MCF 10A (cell line): ENCODE results near the gene AARS2. TPM values are rescaled to one million over a fixed set of nuclear protein-coding genes. Genes with fewer than 3 reads are reported as not detected.
A peak's percentile ranks its signal among the peaks of the same experiment; 100 is the strongest.

Source experiments
- BruUV-seq: library from RNA; stranded (reverse); fragments of 400-500 nt; replicated peaks from 2 replicates; lab custom pipeline; 2021; lab: Mats Ljungman, UMichigan
- CTCF ChIA-PET: fragments of 300-600 bp; sonication (Branson Sonifier 250); formaldehyde crosslinking; extraction: SDS; loops from one replicate; lab custom pipeline; 2021; ENCODE audit warnings: antibody characterized with exemption, inconsistent platforms; lab: Yijun Ruan, JAX
- POLR2A ChIA-PET: fragments of 300-600, 350-650 bp; sonication (Branson Sonifier 250); formaldehyde crosslinking; extraction: SDS; loops from one replicate; lab custom pipeline; 2020; ENCODE audit warnings: antibody characterized with exemption, inconsistent platforms; lab: Yijun Ruan, JAX
- DNase-seq: peaks from one replicate; pipeline ENCODE4 v3.0.0-alpha.2; 2018; ENCODE audit not compliant: unreplicated experiment
- H3K27ac Mint-ChIP-seq: one replicate; pipeline ENCODE4 v1.8.0; 2022; ENCODE audit warnings: mild to moderate bottlenecking, low read depth, mixed read lengths; ENCODE audit not compliant: unreplicated experiment
- H3K27me3 Mint-ChIP-seq: one replicate; pipeline ENCODE4 v1.8.0; 2022; ENCODE audit warnings: mixed read lengths; ENCODE audit not compliant: insufficient read depth, unreplicated experiment
- H3K36me3 Mint-ChIP-seq: one replicate; pipeline ENCODE4 v1.8.0; 2022; ENCODE audit warnings: mild to moderate bottlenecking, moderate library complexity, mixed read lengths; ENCODE audit not compliant: insufficient read depth, unreplicated experiment
- H3K4me1 Mint-ChIP-seq: one replicate; pipeline ENCODE4 v1.8.0; 2022; ENCODE audit warnings: mixed read lengths; ENCODE audit not compliant: insufficient read depth, unreplicated experiment
- H3K4me3 Mint-ChIP-seq: one replicate; pipeline ENCODE4 v1.8.0; 2022; ENCODE audit warnings: mild to moderate bottlenecking, moderate library complexity, mixed read lengths; ENCODE audit not compliant: unreplicated experiment
- H3K9me3 Mint-ChIP-seq: one replicate; pipeline ENCODE4 v1.8.0; 2022; ENCODE audit warnings: mixed read lengths; ENCODE audit not compliant: unreplicated experiment
- intact Hi-C: fragments of 100-400 bp; cut with micrococcal nuclease; formaldehyde crosslinking; loops from 2 replicates; pipeline ENCODE4 v1.14.1; 2022
- total RNA-seq: library from RNA; stranded (reverse); gene quantifications from 2 replicates; pipeline ENCODE4 v1.2.3, GENCODE V29; 2022
- TF ChIP-seq, protein P1 (sequence below): fragments of 200-600 bp; IDR thresholded peaks from one replicate; pipeline ENCODE4 v1.8.0; 2022; ENCODE audit warnings: antibody characterized with exemption, mild to moderate bottlenecking; ENCODE audit not compliant: unreplicated experiment

AARS2 gene
- total RNA-seq, 1 experiment from 2014 or later: 15.5 TPM

DNA sequence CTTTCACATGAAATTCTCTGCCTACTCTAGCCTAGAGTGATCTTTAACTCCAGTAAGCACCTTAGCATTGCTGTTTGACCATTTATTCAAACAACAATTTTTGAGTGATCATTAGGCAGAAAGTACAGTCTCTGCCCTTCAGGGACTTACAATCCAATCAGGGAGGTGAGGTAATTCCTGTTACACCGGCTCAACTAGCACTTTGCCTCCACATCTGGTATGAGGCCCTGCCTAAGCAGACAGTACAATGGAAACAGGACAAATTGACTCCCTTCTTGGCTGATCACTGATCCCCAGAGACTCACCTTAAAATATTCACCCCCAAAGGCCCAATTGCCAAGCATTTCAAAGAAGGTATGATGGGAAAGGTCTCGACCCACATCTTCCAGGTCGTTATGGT lies 1.4 kb downstream of the AARS2 start:
- no peak for DNase-seq
- peak overlapping the region; percentile 94 for H3K27ac Mint-ChIP-seq
- H3K4me3 Mint-ChIP-seq: peak overlapping the region; percentile 98
- peaks cover 11% of the 10 kb centered on the region for H3K27me3 Mint-ChIP-seq
- H3K36me3 Mint-ChIP-seq: peaks cover 37% of the 10 kb centered on the region
- CTCF ChIA-PET: interaction anchor here (1.3 to 3.7 kb wide), 9 partner anchors 8 to 77 kb away, joined by 3 to 19 read pairs (median 4); no protein-coding TSS in a partner anchor
- intact Hi-C loops: loop anchor here (2.0 kb wide), 1 partner anchor 47 kb away; the partner anchor contains the start of gene NFKBIE
- peaks cover 25% of the 10 kb centered on the region for H3K4me1 Mint-ChIP-seq
- H3K9me3 Mint-ChIP-seq: no peaks in the 10 kb centered on the region
- TF ChIP-seq, protein P1, sequence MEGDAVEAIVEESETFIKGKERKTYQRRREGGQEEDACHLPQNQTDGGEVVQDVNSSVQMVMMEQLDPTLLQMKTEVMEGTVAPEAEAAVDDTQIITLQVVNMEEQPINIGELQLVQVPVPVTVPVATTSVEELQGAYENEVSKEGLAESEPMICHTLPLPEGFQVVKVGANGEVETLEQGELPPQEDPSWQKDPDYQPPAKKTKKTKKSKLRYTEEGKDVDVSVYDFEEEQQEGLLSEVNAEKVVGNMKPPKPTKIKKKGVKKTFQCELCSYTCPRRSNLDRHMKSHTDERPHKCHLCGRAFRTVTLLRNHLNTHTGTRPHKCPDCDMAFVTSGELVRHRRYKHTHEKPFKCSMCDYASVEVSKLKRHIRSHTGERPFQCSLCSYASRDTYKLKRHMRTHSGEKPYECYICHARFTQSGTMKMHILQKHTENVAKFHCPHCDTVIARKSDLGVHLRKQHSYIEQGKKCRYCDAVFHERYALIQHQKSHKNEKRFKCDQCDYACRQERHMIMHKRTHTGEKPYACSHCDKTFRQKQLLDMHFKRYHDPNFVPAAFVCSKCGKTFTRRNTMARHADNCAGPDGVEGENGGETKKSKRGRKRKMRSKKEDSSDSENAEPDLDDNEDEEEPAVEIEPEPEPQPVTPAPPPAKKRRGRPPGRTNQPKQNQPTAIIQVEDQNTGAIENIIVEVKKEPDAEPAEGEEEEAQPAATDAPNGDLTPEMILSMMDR: no peak
- POLR2A ChIA-PET: interaction anchor here (1.0 to 1.8 kb wide), 4 partner anchors 44 to 92 kb away, joined by 3 to 11 read pairs (median 6); partner anchors contain the start of genes CDC5L and SLC35B2
- no TSS peak for BruUV-seq

DNA sequence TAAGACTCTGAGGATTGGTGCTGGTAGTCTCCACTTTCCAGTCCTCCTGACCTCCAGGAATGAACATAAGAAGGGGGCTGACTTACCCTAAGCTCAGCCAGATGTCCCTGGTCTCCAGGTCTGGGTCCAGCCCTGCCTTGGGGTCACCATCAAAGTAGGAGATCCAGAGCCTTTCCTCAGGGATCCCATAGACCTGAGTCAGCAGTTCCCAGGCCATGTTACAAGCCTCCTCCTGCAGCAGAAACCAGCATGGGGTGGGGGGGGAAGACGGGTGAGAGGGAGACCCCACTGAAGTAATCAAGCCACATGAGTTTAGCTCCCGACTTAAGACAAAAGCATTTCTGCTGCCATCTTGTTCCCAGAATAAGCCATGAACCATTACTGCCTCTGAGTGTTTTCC lies 1.8 kb downstream of the AARS2 start:
- H3K4me3 Mint-ChIP-seq: no peak overlapping the region

DNA sequence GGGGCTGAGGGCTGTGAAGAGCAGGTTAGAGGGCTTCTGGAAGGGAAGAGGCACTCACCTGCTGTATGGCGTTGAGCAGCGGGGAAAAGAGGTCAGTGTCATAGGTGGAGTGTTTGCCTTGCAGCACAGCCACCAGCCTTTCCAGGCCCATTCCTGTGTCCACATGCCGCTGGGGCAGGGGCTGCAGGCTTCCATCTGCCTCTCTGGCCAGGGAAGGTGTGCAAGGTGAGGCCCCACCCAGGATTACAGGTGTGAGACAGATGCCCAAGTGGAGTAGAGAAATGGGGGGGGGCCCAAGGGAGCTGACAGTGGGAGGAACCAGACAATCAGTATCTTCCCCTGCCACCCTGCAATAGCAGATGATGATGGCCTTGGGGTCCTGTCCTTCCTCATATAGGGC lies 2.9 kb downstream of the AARS2 start:
- intact Hi-C loops: no loop called here
- DNase-seq: no peak
- Mint-ChIP-seq H3K27ac (peak overlapping the region; percentile 37), H3K4me1 (peaks cover 25% of the 10 kb centered on the region), H3K4me3 (no peak overlapping the region), H3K9me3 (no peaks in the 10 kb centered on the region), H3K27me3 (no peaks in the 10 kb centered on the region), H3K36me3 (peaks cover 50% of the 10 kb centered on the region)
- ChIA-PET CTCF (interaction anchor here (0.7 to 5.9 kb wide), 6 partner anchors 29 to 1849 kb away, joined by 3 to 33 read pairs (median 8); no protein-coding TSS in a partner anchor), POLR2A (interaction anchor here (0.6 to 1.6 kb wide), 2 partner anchors 14 to 73 kb away, joined by 3 to 6 read pairs; no protein-coding TSS in a partner anchor)
- BruUV-seq: no TSS peak
- TF ChIP-seq, protein P1: no peak

More for the DNA sequence above, 1.8 kb downstream of the AARS2 start:
- intact Hi-C loops: no loop called here
- Mint-ChIP-seq H3K27ac (no peak overlapping the region), H3K4me1 (peaks cover 25% of the 10 kb centered on the region), H3K36me3 (peaks cover 42% of the 10 kb centered on the region), H3K9me3 (no peaks in the 10 kb centered on the region), H3K27me3 (peaks cover 9% of the 10 kb centered on the region)
- ChIA-PET CTCF (interaction anchor here (1.6 to 3.7 kb wide), 4 partner anchors 15 to 77 kb away, joined by 3 to 19 read pairs (median 8); no protein-coding TSS in a partner anchor), POLR2A (interaction anchor here (1.0 kb wide), 1 partner anchor 92 kb away, joined by 3 read pairs; no protein-coding TSS in a partner anchor)
- BruUV-seq: no TSS peak
- DNase-seq: no peak
- TF ChIP-seq, protein P1: no peak

DNA sequence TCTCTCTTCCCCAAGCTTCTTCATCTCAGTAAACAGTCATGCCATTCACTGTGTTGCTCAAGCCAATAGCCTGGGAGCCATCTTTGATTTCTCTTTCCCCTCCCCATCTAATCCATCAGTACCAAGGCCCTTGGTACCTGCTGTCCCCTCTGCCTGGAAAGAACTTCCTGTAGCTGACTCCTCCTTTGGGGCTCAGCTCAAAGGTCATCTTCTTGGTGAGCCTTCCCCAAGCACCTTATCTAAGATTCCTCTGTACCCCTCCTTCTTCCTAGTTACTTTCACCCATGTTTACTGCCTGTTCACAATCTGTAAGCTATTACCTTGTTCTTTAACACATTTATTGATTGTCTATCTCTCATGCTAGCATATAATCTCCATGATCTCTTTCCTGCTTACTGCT lies 3.5 kb downstream of the AARS2 start:
- ChIA-PET POLR2A (interaction anchor here (0.5 to 2.2 kb wide), 10 partner anchors 14 to 1273 kb away, joined by 3 to 7 read pairs (median 3); partner anchors contain the start of gene SLC29A1), CTCF (interaction anchor here (0.7 to 5.9 kb wide), 9 partner anchors 21 to 137 kb away, joined by 3 to 33 read pairs (median 3); partner anchors contain the start of gene TMEM151B)
- no peak for DNase-seq
- intact Hi-C loops: no loop called here
- Mint-ChIP-seq H3K27me3 (no peaks in the 10 kb centered on the region), H3K4me1 (peaks cover 25% of the 10 kb centered on the region), H3K27ac (peak overlapping the region; percentile 37), H3K36me3 (peaks cover 56% of the 10 kb centered on the region), H3K9me3 (no peaks in the 10 kb centered on the region), H3K4me3 (no peak overlapping the region)
- BruUV-seq: no TSS peak
- TF ChIP-seq, protein P1: no peak
